HG03280 (cell line): Measurements from ENCODE around the gene INSRR.

Experiments used
- ATAC-seq: cut with Tn5 transposase; IDR thresholded peaks from one replicate; pipeline ENCODE4 v1.9.1; 2021; ENCODE audit warnings: mild to moderate bottlenecking, moderate library complexity; ENCODE audit not compliant: unreplicated experiment

The INSRR gene

GRCh38 chr1:156876281-156876680 is 17.4 kb upstream of the INSRR start:
- ATAC-seq = no peak

- no peak for ATAC-seq
Observed at GRCh38 chr1:156875341-156875615, 16.4 kb upstream of the INSRR start.

GRCh38 chr1:156874572-156875340 is 15.8 kb upstream of the INSRR start:
- ATAC-seq = no peak

DNA sequence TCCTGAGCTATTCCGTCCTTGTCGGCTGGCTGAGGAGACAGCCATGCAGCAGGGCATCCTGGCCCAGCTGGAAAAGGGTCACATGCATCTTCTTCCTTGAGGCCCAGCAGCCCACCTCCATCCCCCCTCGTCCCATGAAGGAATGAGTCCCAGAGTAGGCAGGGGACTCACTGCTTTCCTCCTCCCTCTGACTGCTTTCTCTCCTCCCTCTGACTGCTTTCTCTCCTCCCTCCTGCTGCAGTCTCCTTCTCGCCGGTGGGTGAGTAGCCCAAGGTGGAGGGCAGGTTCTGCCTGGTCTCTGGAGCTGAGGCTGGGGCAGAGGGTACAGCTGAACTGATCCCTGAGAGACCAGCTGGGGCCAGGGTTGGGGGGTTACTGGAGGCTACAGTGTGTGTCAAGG is 15.2 kb upstream of the INSRR start:
- ATAC-seq = no peak

- no peak for ATAC-seq
Observed at GRCh38 chr1:156873659-156874058, 14.7 kb upstream of the INSRR start.

DNA sequence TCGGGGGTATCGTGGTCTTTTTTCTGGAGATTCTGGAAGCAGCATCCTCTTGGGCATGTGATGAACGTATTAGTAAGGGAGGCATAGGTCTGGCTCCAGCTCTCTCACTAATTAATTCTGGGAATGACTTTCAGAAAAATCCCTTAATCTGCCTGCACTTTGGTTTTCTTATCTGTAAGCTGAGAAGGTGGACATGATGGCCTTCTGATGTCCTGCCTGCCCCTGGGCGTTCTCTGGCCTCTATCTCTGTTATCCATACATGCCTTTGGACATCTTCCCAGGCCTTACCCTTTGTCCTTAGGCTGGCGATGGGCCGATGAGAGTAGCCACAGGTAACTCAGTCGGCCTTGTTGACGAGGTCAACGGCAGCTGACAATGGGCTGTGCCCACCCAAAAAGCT is 10.5 kb upstream of the INSRR start:
- no peak for ATAC-seq

DNA sequence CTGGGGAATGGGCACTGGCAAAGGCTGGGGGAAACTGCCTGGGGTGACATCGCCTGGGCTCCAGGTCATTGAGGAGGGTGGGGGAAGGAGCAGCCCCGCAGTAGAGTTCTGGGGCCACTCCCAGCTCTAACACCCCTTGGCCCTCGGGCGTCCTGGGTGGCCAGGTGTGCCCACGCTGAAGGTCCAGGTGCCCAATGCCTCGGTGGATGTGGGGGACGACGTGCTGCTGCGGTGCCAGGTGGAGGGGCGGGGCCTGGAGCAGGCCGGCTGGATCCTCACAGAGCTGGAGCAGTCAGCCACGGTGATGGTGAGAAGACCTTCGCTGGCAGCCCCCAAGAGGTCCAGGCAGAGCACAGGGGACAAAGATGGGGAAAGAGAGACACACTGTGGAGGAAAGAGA is 9.4 kb upstream of the INSRR start:
- no peak for ATAC-seq

DNA sequence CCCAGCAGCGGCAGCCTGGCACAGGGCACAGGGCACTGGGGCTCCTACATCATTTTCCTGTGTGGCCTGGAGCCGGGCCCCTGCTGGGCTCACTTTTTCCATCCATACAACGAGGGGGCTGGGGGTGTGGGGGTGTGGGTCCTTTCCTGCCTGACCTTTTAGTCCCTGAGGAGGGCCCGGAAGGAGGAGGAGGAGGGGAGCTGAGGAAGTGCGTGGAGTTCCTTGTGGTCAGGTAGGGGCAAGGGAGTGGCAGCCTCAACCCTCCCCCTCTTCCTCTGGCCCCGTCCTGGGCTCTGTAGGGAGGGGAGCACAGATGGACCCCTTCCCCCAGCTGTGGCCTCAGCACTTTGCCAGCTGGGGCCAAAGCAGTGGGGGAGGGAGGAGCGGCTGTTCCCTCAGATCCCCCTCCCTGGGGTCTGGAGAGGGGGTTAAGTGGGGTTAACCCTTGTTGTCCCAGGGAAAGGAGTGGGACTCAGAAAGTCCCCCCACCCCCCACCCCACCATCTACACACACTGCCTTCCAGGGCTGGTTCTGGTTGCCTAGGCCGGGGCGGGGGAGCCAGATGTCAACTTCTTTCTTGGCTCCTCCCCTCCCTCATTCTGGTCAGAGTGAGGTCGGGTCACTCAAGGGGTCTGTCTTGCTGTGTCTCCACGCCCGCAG is 7.5 kb upstream of the INSRR start:
- no peak for ATAC-seq

DNA sequence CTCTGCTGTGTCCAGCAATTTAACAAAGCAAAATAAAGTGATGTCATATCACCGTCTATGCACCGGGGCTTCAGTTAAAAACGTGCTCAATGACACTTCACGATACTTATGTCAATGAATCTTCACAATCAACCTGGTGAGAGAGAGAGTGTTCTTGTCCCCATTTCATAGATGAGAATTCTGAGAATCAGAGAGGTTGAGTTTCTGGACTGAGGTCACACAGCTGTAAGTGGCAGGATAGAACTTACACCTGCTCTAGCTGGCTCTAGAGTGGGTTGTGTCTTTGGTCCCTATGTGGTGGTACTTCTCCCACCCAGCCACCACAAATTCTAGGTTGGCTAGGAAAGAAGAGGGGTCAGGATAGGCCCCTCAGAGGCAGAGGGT is 6.9 kb upstream of the INSRR start:
- no peak for ATAC-seq

DNA sequence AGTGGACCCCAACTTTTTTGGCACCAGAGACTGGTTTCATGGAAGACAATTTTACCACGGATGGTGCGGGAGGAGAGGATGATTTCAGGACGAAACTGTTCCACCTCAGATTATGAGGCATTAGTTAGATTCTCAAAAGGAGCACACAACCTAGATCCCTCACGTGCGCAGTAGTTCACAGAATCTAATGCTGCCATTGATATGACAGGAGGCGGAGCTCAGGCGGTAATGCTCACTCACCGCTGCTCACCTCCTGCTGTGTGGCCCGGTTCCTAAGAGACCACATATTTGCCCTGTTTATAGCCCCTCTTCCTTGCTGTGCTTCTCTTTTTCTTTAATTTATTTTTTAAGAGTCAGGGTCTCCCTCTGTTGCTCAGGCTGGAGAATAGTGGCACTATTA is 6.3 kb upstream of the INSRR start:
- no peak for ATAC-seq

- ATAC-seq = no peak
Observed at GRCh38 chr1:156864796-156865195, 5.9 kb upstream of the INSRR start.

GRCh38 chr1:156863631-156864030 is 4.7 kb upstream of the INSRR start:
- ATAC-seq = no peak

GRCh38 chr1:156862997-156863599 is 4.2 kb upstream of the INSRR start:
- no peak for ATAC-seq

- no peak for ATAC-seq
Observed at GRCh38 chr1:156862584-156862983, 3.7 kb upstream of the INSRR start.

GRCh38 chr1:156860628-156861423 is 1.9 kb upstream of the INSRR start, which contains the start of gene NTRK1:
Gene NTRK1 (plus strand): TSS chr1:156860865. CDS start chr1:156860935, 70 bp downstream.
- no peak for ATAC-seq

GRCh38 chr1:156860113-156860627 is 1.3 kb upstream of the INSRR start:
- no peak for ATAC-seq

DNA sequence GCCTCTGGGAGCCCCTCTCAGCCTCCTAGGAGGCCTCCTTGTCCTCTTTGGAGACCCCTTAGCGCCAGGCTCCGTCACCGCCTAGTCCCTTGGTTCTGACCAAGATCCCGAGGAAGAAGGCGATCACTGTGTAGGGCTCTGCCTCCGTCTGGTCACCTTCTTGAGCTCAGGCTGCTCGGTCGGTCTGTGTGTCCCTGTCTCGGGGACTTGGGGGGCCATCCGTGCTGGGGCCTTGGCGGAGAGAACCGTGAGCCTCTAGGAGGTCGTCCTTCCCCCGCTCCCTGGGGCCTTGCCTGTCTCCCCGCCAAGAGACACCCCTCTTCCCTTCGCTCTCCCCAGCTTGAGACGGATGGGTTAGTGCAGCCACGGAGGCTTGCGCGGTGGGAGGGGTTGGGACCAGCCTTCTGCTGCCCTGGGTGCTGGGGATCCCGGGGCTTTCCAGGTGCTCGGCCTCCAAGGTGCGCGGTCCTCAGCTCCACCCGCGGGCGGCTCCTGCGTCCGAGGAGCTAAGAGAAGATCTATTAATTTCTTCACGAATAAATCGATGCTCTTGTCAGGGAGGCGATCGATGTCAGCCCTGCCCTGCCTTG is 701 bp upstream of the INSRR start:
- no peak for ATAC-seq

DNA sequence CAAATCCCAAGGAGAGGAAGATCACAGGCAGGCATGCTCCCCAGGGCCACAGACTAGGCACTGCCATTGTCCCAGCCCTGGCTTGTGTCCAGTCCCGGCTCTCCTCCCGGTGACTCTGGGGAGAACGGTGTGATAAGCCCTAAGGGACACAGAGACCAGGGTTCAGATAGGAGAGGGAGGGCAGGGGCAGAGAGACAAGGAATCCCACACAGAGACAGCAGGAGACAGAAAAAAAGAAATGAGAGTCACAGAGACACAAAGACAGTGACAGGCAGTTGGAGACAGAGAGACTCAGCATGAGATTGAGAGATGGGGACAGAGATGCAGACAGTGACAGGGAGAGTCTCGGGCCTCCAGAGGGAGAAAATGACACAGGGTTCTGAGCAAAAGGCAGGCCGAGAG is 361 bp downstream of the INSRR start:
- ATAC-seq = no peak

GRCh38 chr1:156857532-156857931 is 1.4 kb downstream of the INSRR start:
- ATAC-seq = no peak

GRCh38 chr1:156856282-156856785 is 2.6 kb downstream of the INSRR start:
- ATAC-seq = no peak

GRCh38 chr1:156854634-156855033 is 4.3 kb downstream of the INSRR start:
- no peak for ATAC-seq
